ENCODE measurements around the gene TMPRSS15.

GRCh38 chr21:18335651-18336236 is 67.8 kb downstream of the TMPRSS15 start:
- TF ChIP-seq TAF1 (IDR thresholded peaks at IDR 0.05; ENCODE audit: borderline replicate concordance, insufficient read depth, low read length) (no peak), REST (IDR thresholded peaks at IDR 0.05; ENCODE audit: insufficient read depth in 1 of 2, low read depth in 2 of 2, low read length in 2 of 2) (no peak), SIN3A (IDR thresholded peaks at IDR 0.05; ENCODE audit: borderline replicate concordance, insufficient read depth, low read length) (no peak), POLR2AphosphoS5 (IDR thresholded peaks at IDR 0.05; ENCODE audit: low read depth, low read length) (no peak), FOXP2 (optimal IDR thresholded peaks at IDR 0.05; ENCODE audit: borderline replicate concordance, extremely low read depth, extremely low read length, insufficient read depth) (no peak)

Data from PFSK-1 (cell line).